Measurements from ENCODE around the gene TMUB1. TPM values are rescaled to one million over a fixed set of nuclear protein-coding genes. Genes with fewer than 3 reads are reported as not detected.

TMUB1 gene
- total RNA-seq, 1 donor from 2014 or later, result 59.9 TPM

GRCh38 chr7:151121380-151122170 is 38.3 kb upstream of the TMUB1 start:
- no peak for DNase-seq (ENCODE audit: low read depth)

- no peak for DNase-seq (ENCODE audit: low read depth)
Measured at GRCh38 chr7:151120896-151121295, 37.6 kb upstream of the TMUB1 start.

GRCh38 chr7:151119902-151120301 is 36.6 kb upstream of the TMUB1 start:
- DNase-seq (ENCODE audit: low read depth), result no peak

- no peak for DNase-seq (ENCODE audit: low read depth)
Measured at GRCh38 chr7:151119055-151119415, 35.7 kb upstream of the TMUB1 start.

- no peak for DNase-seq (ENCODE audit: low read depth)
Measured at GRCh38 chr7:151118108-151119054, 35.1 kb upstream of the TMUB1 start.

GRCh38 chr7:151117565-151117964 is 34.3 kb upstream of the TMUB1 start:
- DNase-seq (ENCODE audit: low read depth), result no peak

- no peak for DNase-seq (ENCODE audit: low read depth)
Measured at GRCh38 chr7:151116603-151117440, 33.5 kb upstream of the TMUB1 start.

GRCh38 chr7:151115836-151116418 is 32.6 kb upstream of the TMUB1 start:
- peak; percentile 38 for DNase-seq (ENCODE audit: low read depth)

- no peak for DNase-seq (ENCODE audit: low read depth)
Measured at GRCh38 chr7:151115121-151115835, 32.0 kb upstream of the TMUB1 start.

- DNase-seq (ENCODE audit: low read depth), result no peak
Measured at GRCh38 chr7:151114151-151115090, 31.1 kb upstream of the TMUB1 start.

GRCh38 chr7:151113344-151114150 is 30.3 kb upstream of the TMUB1 start:
- peak; percentile 87 for DNase-seq (ENCODE audit: low read depth)

GRCh38 chr7:151110941-151111645 is 27.8 kb upstream of the TMUB1 start:
- DNase-seq (ENCODE audit: low read depth), result peak; percentile 84

GRCh38 chr7:151110236-151110940 is 27.1 kb upstream of the TMUB1 start:
- no peak for DNase-seq (ENCODE audit: low read depth)

- no peak for DNase-seq (ENCODE audit: low read depth)
Measured at GRCh38 chr7:151109094-151110048, 26.1 kb upstream of the TMUB1 start.

GRCh38 chr7:151107882-151108281 is 24.6 kb upstream of the TMUB1 start:
- DNase-seq (ENCODE audit: low read depth), result no peak

All from myocyte (in vitro differentiated cells).